Nephron (organoid): ENCODE results near the gene ZNF23.

Experiments
- H3K27ac Mint-ChIP-seq, 3 experiments: 2 replicates each; pipeline ENCODE4 v1.8.0; 2020; ENCODE audit warnings: mixed read lengths in 3 of 3, mild to moderate bottlenecking in 2 of 3, moderate library complexity in 1 of 3
- H3K27me3 Mint-ChIP-seq: 2 replicates; pipeline ENCODE4 v1.8.0; 2021; ENCODE audit warnings: low read depth, mild to moderate bottlenecking, moderate library complexity, mixed read lengths
- H3K36me3 Mint-ChIP-seq: 2 replicates; pipeline ENCODE4 v1.8.0; 2020; ENCODE audit warnings: low read depth, mixed read lengths
- H3K4me1 Mint-ChIP-seq: 2 replicates; pipeline ENCODE4 v1.8.0; 2020; ENCODE audit warnings: mixed read lengths
- H3K4me3 Mint-ChIP-seq, 3 experiments: 2 replicates each; pipeline ENCODE4 v1.8.0; 2020; ENCODE audit warnings: mild to moderate bottlenecking in 3 of 3, mixed read lengths in 3 of 3, moderate library complexity in 2 of 3
- H3K9me3 Mint-ChIP-seq: 2 replicates; pipeline ENCODE4 v1.8.0; 2020; ENCODE audit warnings: mixed read lengths
- TF ChIP-seq, protein P1 (sequence below), 3 experiments: fragments of 200-600 bp; sonication (generic); IDR thresholded peaks; one replicate each; pipeline ENCODE4 v1.5.0; 2021; ENCODE audit warnings: antibody characterized with exemption in 3 of 3; ENCODE audit not compliant: unreplicated experiment in 3 of 3

The ZNF23 gene

DNA sequence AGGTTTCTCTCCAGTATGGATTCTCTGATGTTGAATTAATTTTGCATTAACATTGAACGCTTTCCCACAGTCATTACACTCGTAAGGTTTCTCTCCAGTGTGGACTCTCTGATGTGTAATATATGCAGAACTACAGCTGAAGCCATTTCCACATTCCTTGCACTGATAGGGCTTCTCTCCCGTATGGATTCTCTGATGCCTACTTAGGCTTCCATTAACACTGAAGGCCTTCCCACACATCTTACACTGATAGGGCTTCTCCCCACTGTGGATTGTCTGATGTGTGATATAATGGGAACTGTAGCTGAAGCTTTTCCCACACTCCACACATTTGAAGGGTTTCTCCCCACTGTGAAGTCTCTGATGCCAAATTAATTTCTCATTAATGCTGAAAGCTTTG lies 13.0 kb downstream of the ZNF23 start:
- H3K9me3 Mint-ChIP-seq: peaks cover 73% of the 10 kb centered on the region
- H3K36me3 Mint-ChIP-seq: peaks cover 83% of the 10 kb centered on the region
- no peak overlapping the region for H3K4me3 Mint-ChIP-seq
- H3K27me3 Mint-ChIP-seq: peaks cover 3% of the 10 kb centered on the region
- TF ChIP-seq, protein P1, sequence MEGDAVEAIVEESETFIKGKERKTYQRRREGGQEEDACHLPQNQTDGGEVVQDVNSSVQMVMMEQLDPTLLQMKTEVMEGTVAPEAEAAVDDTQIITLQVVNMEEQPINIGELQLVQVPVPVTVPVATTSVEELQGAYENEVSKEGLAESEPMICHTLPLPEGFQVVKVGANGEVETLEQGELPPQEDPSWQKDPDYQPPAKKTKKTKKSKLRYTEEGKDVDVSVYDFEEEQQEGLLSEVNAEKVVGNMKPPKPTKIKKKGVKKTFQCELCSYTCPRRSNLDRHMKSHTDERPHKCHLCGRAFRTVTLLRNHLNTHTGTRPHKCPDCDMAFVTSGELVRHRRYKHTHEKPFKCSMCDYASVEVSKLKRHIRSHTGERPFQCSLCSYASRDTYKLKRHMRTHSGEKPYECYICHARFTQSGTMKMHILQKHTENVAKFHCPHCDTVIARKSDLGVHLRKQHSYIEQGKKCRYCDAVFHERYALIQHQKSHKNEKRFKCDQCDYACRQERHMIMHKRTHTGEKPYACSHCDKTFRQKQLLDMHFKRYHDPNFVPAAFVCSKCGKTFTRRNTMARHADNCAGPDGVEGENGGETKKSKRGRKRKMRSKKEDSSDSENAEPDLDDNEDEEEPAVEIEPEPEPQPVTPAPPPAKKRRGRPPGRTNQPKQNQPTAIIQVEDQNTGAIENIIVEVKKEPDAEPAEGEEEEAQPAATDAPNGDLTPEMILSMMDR (IDR thresholded peaks at IDR 0.05; ENCODE audit: unreplicated experiment in 3 of 3): no peak
- H3K27ac Mint-ChIP-seq: no peak overlapping the region
- no peaks in the 10 kb centered on the region for H3K4me1 Mint-ChIP-seq

DNA sequence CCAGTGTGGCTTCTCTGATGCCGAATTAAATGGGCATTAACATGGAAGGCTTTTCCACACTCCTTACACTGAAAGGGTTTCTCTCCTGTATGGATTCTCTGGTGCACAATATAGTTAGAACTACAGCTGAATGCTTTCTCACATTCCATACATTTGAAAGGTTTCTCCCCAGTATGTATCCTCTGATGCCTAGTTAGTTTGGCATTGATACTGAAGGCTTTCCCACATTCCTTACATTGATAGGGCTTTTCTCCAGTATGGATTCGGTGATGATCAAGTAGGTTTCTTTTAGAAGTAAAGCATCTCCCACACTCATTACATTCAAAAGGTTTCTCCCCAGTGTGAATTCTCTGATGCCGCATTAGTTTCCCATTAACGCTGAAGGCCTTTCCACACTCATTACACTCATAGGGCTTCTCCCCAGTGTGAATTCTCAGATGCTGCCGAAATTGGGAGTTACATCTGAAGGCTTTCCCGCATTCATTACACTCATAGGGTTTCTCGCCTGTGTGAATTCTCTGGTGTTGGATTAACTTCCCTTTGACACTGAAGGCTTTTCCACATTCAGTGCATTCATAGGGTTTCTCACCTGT lies 13.7 kb downstream of the ZNF23 start:
- Mint-ChIP-seq H3K4me1 (no peaks in the 10 kb centered on the region), H3K27me3 (peaks cover 3% of the 10 kb centered on the region), H3K4me3 (no peak overlapping the region), H3K36me3 (peaks cover 81% of the 10 kb centered on the region), H3K9me3 (peaks cover 77% of the 10 kb centered on the region), H3K27ac (no peak overlapping the region)
- TF ChIP-seq, protein P1 (IDR thresholded peaks at IDR 0.05; ENCODE audit: unreplicated experiment in 3 of 3): no peak

GRCh38 chr16:71443714-71444113 lies 18.3 kb downstream of the ZNF23 start:
- peaks cover 13% of the 10 kb centered on the region for H3K27me3 Mint-ChIP-seq

GRCh38 chr16:71442051-71442440 lies 20.0 kb downstream of the ZNF23 start, which contains the start of gene TLE7:
Gene TLE7, minus strand, starts transcription at chr16:71442054. Its CDS starts 8,730 bp downstream, at chr16:71433324.
- Mint-ChIP-seq H3K36me3 (peaks cover 17% of the 10 kb centered on the region), H3K4me1 (no peaks in the 10 kb centered on the region), H3K4me3 (no peak within 1 kb of the TSS), H3K27ac (no peak within 1 kb of the TSS), H3K9me3 (peaks cover 26% of the 10 kb centered on the region), H3K27me3 (peaks cover 20% of the 10 kb centered on the region)
- TF ChIP-seq, protein P1 (IDR thresholded peaks at IDR 0.05; ENCODE audit: unreplicated experiment in 3 of 3): no peak

More at GRCh38 chr16:71443714-71444113, 18.3 kb downstream of the ZNF23 start:
- no peaks in the 10 kb centered on the region for H3K4me1 Mint-ChIP-seq
- TF ChIP-seq, protein P1 (IDR thresholded peaks at IDR 0.05; ENCODE audit: unreplicated experiment in 3 of 3): no peak
- peaks cover 34% of the 10 kb centered on the region for H3K36me3 Mint-ChIP-seq
- peaks cover 39% of the 10 kb centered on the region for H3K9me3 Mint-ChIP-seq
- no peak overlapping the region for H3K4me3 Mint-ChIP-seq
- no peak overlapping the region for H3K27ac Mint-ChIP-seq

- Mint-ChIP-seq H3K4me1 (no peaks in the 10 kb centered on the region), H3K36me3 (peaks cover 16% of the 10 kb centered on the region), H3K4me3 (no peak overlapping the region), H3K27ac (no peak overlapping the region), H3K27me3 (peaks cover 24% of the 10 kb centered on the region), H3K9me3 (peaks cover 26% of the 10 kb centered on the region)
- TF ChIP-seq, protein P1 (IDR thresholded peaks at IDR 0.05; ENCODE audit: unreplicated experiment in 3 of 3): no peak
These were observed 20.5 kb downstream of the ZNF23 start for GRCh38 chr16:71441348-71442050.
